ENCODE results near the gene PTPRM. TPM values are rescaled to one million over a fixed set of nuclear protein-coding genes. Genes with fewer than 3 reads are reported as not detected.
A peak's percentile ranks its signal among the peaks of the same experiment; 100 is the strongest.

The PTPRM gene
- polyA plus RNA-seq, 10 donors: 64.2 to 99.9 (median 85.1) TPM

- no peak for DNase-seq
Observed at GRCh38 chr18:7990670-7991069, 423.6 kb downstream of the PTPRM start.

- DNase-seq: peak; percentile 18 to 41 (median 24)
Observed at GRCh38 chr18:8001711-8002301, 434.7 kb downstream of the PTPRM start.

- peak; percentile 27 to 49 (median 45) for DNase-seq
Observed at GRCh38 chr18:8003878-8004675, 437.0 kb downstream of the PTPRM start.

- DNase-seq: no peak
Observed at GRCh38 chr18:8004792-8005191, 437.7 kb downstream of the PTPRM start.

- no peak for DNase-seq
Observed at GRCh38 chr18:8005870-8006569, 438.9 kb downstream of the PTPRM start.

GRCh38 chr18:8006979-8007378 lies 439.9 kb downstream of the PTPRM start:
- DNase-seq: no peak

GRCh38 chr18:8008033-8008432 lies 440.9 kb downstream of the PTPRM start:
- DNase-seq: no peak

GRCh38 chr18:8011361-8011760 lies 444.2 kb downstream of the PTPRM start:
- no peak for DNase-seq

GRCh38 chr18:8011906-8012305 lies 444.8 kb downstream of the PTPRM start:
- DNase-seq: no peak

GRCh38 chr18:8018701-8019331 lies 451.7 kb downstream of the PTPRM start:
- DNase-seq: no peak

GRCh38 chr18:8019600-8019999 lies 452.5 kb downstream of the PTPRM start:
- DNase-seq: no peak

GRCh38 chr18:8020132-8020846 lies 453.2 kb downstream of the PTPRM start:
- no peak for DNase-seq

- no peak for DNase-seq
Observed at GRCh38 chr18:8029061-8029460, 461.9 kb downstream of the PTPRM start.

- no peak for DNase-seq
Observed at GRCh38 chr18:8029731-8030130, 462.6 kb downstream of the PTPRM start.

- DNase-seq: no peak
Observed at GRCh38 chr18:8030201-8030600, 463.1 kb downstream of the PTPRM start.

- DNase-seq: no peak
Observed at GRCh38 chr18:8031496-8031895, 464.4 kb downstream of the PTPRM start.

GRCh38 chr18:8034674-8035073 lies 467.6 kb downstream of the PTPRM start:
- DNase-seq: no peak

GRCh38 chr18:8036551-8036950 lies 469.4 kb downstream of the PTPRM start:
- DNase-seq: no peak

- DNase-seq: no peak
Observed at GRCh38 chr18:8037296-8037695, 470.2 kb downstream of the PTPRM start.

- no peak for DNase-seq
Observed at GRCh38 chr18:8040021-8040420, 472.9 kb downstream of the PTPRM start.

GRCh38 chr18:8041526-8042111 lies 474.5 kb downstream of the PTPRM start:
- DNase-seq: no peak

All from muscle of back (tissue), 11 donors.